B cell (primary cell): ENCODE measurements around the gene ASCL5. TPM values are rescaled to one million over a fixed set of nuclear protein-coding genes. Genes with fewer than 3 reads are reported as not detected.

Experiments used
- ATAC-seq: fragments of 200-7000 bp; cut with Tn5 transposase; one replicate; pipeline ENCODE4 v1.10.0; 2021; ENCODE audit warnings: low read depth, mild to moderate bottlenecking, moderate number of reproducible peaks, moderate library complexity
- CTCF ChIA-PET: fragments of 350-600 bp; sonication (Branson Sonifier 250); formaldehyde crosslinking; loops from one replicate; lab custom pipeline; 2021; ENCODE audit warnings: antibody characterized with exemption, inconsistent platforms; lab: Charles Lee
- POLR2A ChIA-PET: fragments of 350-600 bp; sonication (Branson Sonifier 250); formaldehyde crosslinking; loops from one replicate; lab custom pipeline; 2021; ENCODE audit warnings: antibody characterized with exemption; lab: Charles Lee
- DNase-seq: peaks from one replicate; pipeline ENCODE4 v3.0.0; 2013
- H2AFZ ChIP-seq: 2 replicates; pipeline ENCODE4 v1.6.1; 2012; ENCODE audit warnings: mild to moderate bottlenecking, low read depth, low read length; ENCODE audit not compliant: insufficient read depth, poor library complexity, severe bottlenecking
- H3K27ac ChIP-seq, 2 donors: 1 replicate in 1 of 2; 2 replicates in 1 of 2; pipeline ENCODE4 v1.5.1; 2012 to 2013; ENCODE audit warnings: low read length in 2 of 2, mild to moderate bottlenecking in 2 of 2, moderate library complexity in 1 of 2
- H3K27me3 ChIP-seq, 4 experiments: fragments of 200-600 bp in 1 of 4; sonication (generic) in 1 of 4; replicated peaks in 1 of 4; 1 replicate in 2 of 4; 2 replicates in 2 of 4; pipeline versions ENCODE4 v1.6.1 to v1.7.0; 2013 to 2016; ENCODE audit warnings: low read length in 3 of 4, mild to moderate bottlenecking in 2 of 4, mixed read lengths in 1 of 4, moderate library complexity in 1 of 4; ENCODE audit not compliant: insufficient read depth in 4 of 4, control insufficient read depth in 3 of 4; ENCODE audit errors: control extremely low read depth in 1 of 4
- H3K36me3 ChIP-seq, 2 experiments: replicated peaks in 1 of 2; 1 replicate in 1 of 2; 2 replicates in 1 of 2; pipeline versions ENCODE4 v1.6.1 to v1.7.1; 2013; ENCODE audit warnings: low read length in 1 of 2; ENCODE audit not compliant: insufficient read depth in 2 of 2, control insufficient read depth in 1 of 2; ENCODE audit errors: control extremely low read depth in 1 of 2, extremely low read depth in 1 of 2
- H3K4me1 ChIP-seq, 2 donors: fragments of 200-600 bp in 1 of 2; sonication (generic) in 1 of 2; 1 replicate in 1 of 2; 2 replicates in 1 of 2; pipeline versions ENCODE4 v1.5.1 to v1.6.1; 2013 to 2017; ENCODE audit warnings: low read length in 2 of 2; ENCODE audit not compliant: control insufficient read depth in 2 of 2, insufficient read depth in 2 of 2
- H3K4me2 ChIP-seq: replicated peaks from 2 replicates; pipeline ENCODE3; 2012; ENCODE audit warnings: mild to moderate bottlenecking, low read depth, low read length; ENCODE audit not compliant: poor library complexity, severe bottlenecking
- H3K4me3 ChIP-seq, 5 experiments: fragments of 200-600 bp in 1 of 5; sonication (generic) in 1 of 5; 1 replicate in 3 of 5; 2 replicates in 2 of 5; pipeline versions ENCODE4 v1.5.1 to v1.7.0; 2011 to 2016; ENCODE audit warnings: low read length in 4 of 5, mild to moderate bottlenecking in 4 of 5, low read depth in 2 of 5, control low read depth in 1 of 5, moderate library complexity in 1 of 5; ENCODE audit not compliant: insufficient read depth in 1 of 5; ENCODE audit errors: control extremely low read depth in 1 of 5, extremely low read depth in 1 of 5
- H3K79me2 ChIP-seq: fragments of 200-600 bp; sonication (generic); one replicate; pipeline ENCODE4 v1.6.0; 2016; ENCODE audit warnings: low read length; ENCODE audit not compliant: control insufficient read depth, insufficient read depth
- H3K9ac ChIP-seq: fragments of 200-600 bp; sonication (generic); 2 replicates; pipeline ENCODE4 v1.6.1; 2017; ENCODE audit warnings: mild to moderate bottlenecking, low read length, moderate library complexity
- H3K9me3 ChIP-seq, 3 donors: one replicate each; pipeline versions ENCODE4 v1.6.1 to v1.7.1; 2013; ENCODE audit warnings: low read length in 2 of 3; ENCODE audit not compliant: control insufficient read depth in 2 of 3, insufficient read depth in 1 of 3; ENCODE audit errors: control extremely low read depth in 1 of 3
- H4K20me1 ChIP-seq: 2 replicates; pipeline ENCODE4 v1.6.0; 2012; ENCODE audit warnings: mild to moderate bottlenecking, low read length; ENCODE audit not compliant: insufficient read depth, control insufficient read depth, poor library complexity, severe bottlenecking
- H3K27ac Mint-ChIP-seq: one replicate; pipeline ENCODE4 v1.8.0; 2021; ENCODE audit warnings: mixed read lengths
- H3K27me3 Mint-ChIP-seq: one replicate; pipeline ENCODE4 v1.8.0; 2021; ENCODE audit warnings: mixed read lengths
- H3K4me1 Mint-ChIP-seq: one replicate; pipeline ENCODE4 v1.8.0; 2021; ENCODE audit warnings: mixed read lengths
- H3K4me3 Mint-ChIP-seq: one replicate; pipeline ENCODE4 v1.8.0; 2021; ENCODE audit warnings: mixed read lengths
- H3K9me3 Mint-ChIP-seq: one replicate; pipeline ENCODE4 v1.8.0; 2022; ENCODE audit warnings: mixed read lengths; ENCODE audit not compliant: insufficient read depth
- CTCF ChIP-seq: fragments of 200-600 bp; IDR thresholded peaks from one replicate; pipeline ENCODE4 v1.8.0; 2022; ENCODE audit warnings: antibody characterized with exemption, mild to moderate bottlenecking
- EZH2 ChIP-seq: IDR thresholded peaks from 2 replicates; pipeline ENCODE4 v1.6.1; 2012; ENCODE audit warnings: borderline replicate concordance, low read depth, mild to moderate bottlenecking, moderate library complexity, low read length; ENCODE audit not compliant: insufficient read depth, poor library complexity, severe bottlenecking
- WGBS: methylation state at CpG from one replicate; pipeline ENCODE4 v1.1.5; 2013; ENCODE audit warnings: missing lambda C conversion rate; ENCODE audit not compliant: insufficient coverage; 5-methylcytosine and 5-hydroxymethylcytosine counted together
- intact Hi-C: fragments of 100-400 bp; cut with micrococcal nuclease; formaldehyde crosslinking; loops from one replicate; pipeline ENCODE4 v1.10.0; 2022
- polyA plus RNA-seq: library from polyadenylated mRNA; depleted of rRNA; stranded (reverse); fragments of >200 nt; gene quantifications from 2 replicates; pipeline ENCODE4 v1.2.3, GENCODE V29; 2012
- total RNA-seq, 2 donors: library from RNA; stranded (reverse); fragments of 120-200 nt in 1 of 2; gene quantifications; 1 replicate in 1 of 2; 2 replicates in 1 of 2; pipeline versions ENCODE4 v1.2.3 to v1.2.4, GENCODE V29; 2013 to 2022

Gene ASCL5
- total and polyA plus RNA-seq, 2 donors (not counting 1 experiment from before 2014, with no cell fraction given), result not detected

- peaks cover 0 to 19% (median 0%) of the 10 kb centered on the region in 4 experiments for H3K27me3 ChIP-seq
- ATAC-seq (no peak), DNase-seq (no peak)
- H3K27me3 Mint-ChIP-seq, result peaks cover 12% of the 10 kb centered on the region
- no peak overlapping the region for H3K9ac ChIP-seq
- no CpG with 5 or more reads among the region's 3 CpGs for WGBS
- no peaks in the 10 kb centered on the region for H3K79me2 ChIP-seq
- no peak overlapping the region for H3K27ac ChIP-seq
- no peaks in the 10 kb centered on the region for H4K20me1 ChIP-seq
- CTCF ChIA-PET, result interaction anchor here (1.4 to 1.9 kb wide), 4 partner anchors 10 to 20 kb away, joined by 5 to 6 read pairs (median 6); partner anchors contain the start of gene TMEM9
- H3K4me3 ChIP-seq, result no peak overlapping the region
- no peak overlapping the region for H2AFZ ChIP-seq
- H3K4me1 ChIP-seq, result peaks cover 7 to 14% of the 10 kb centered on the region in 2 donors
- H3K4me1 Mint-ChIP-seq, result peaks cover 16% of the 10 kb centered on the region
- no peak overlapping the region for H3K4me2 ChIP-seq
- no peaks in the 10 kb centered on the region for H3K9me3 Mint-ChIP-seq
- POLR2A ChIA-PET, result interaction anchor here (1.0 kb wide), 1 partner anchor 10 kb away, joined by 7 read pairs; no protein-coding TSS in a partner anchor
- no peaks in the 10 kb centered on the region for H3K36me3 ChIP-seq
- no peak overlapping the region for H3K27ac Mint-ChIP-seq
- no peaks in the 10 kb centered on the region for H3K9me3 ChIP-seq
- TF ChIP-seq CTCF, result no peak
- TF ChIP-seq EZH2, result no peak
- intact Hi-C loops, result no loop called here
- peak overlapping the region; percentile 18 for H3K4me3 Mint-ChIP-seq
Observed at GRCh38 chr1:201169203-201169602, 42.2 kb upstream of the ASCL5 start.

- Histone ChIP-seq H3K27ac (no peak overlapping the region), H3K27me3 (peaks cover 0 to 8% (median 0%) of the 10 kb centered on the region in 4 experiments), H3K9me3 (no peaks in the 10 kb centered on the region), H3K9ac (no peak overlapping the region), H4K20me1 (no peaks in the 10 kb centered on the region), H3K4me2 (no peak overlapping the region), H2AFZ (no peak overlapping the region), H3K4me3 (no peak overlapping the region), H3K4me1 (peaks cover 7 to 14% of the 10 kb centered on the region in 2 donors), H3K79me2 (no peaks in the 10 kb centered on the region), H3K36me3 (no peaks in the 10 kb centered on the region)
- WGBS, result 93% methylated on average over 8 of the region's 13 CpGs
- DNase-seq, result no peak
- Mint-ChIP-seq H3K9me3 (no peaks in the 10 kb centered on the region), H3K27me3 (peaks cover 7% of the 10 kb centered on the region), H3K4me1 (peaks cover 16% of the 10 kb centered on the region), H3K27ac (no peak overlapping the region), H3K4me3 (no peak overlapping the region)
- ChIA-PET POLR2A (no interaction called here), CTCF (interaction anchor here (1.0 to 1.2 kb wide), 2 partner anchors 10 to 12 kb away, joined by 3 read pairs; no protein-coding TSS in a partner anchor)
- ATAC-seq, result no peak
- TF ChIP-seq CTCF (no peak), EZH2 (no peak)
- intact Hi-C loops, result no loop called here
Observed at GRCh38 chr1:201167041-201167991, 40.3 kb upstream of the ASCL5 start.
